ENCODE results near the gene COPG1. TPM values are rescaled to one million over a fixed set of nuclear protein-coding genes. Genes with fewer than 3 reads are reported as not detected.

COPG1 gene
- total RNA-seq, 4 donors from 2014 or later = 64.6 to 95.8 (median 74.0) TPM

DNA sequence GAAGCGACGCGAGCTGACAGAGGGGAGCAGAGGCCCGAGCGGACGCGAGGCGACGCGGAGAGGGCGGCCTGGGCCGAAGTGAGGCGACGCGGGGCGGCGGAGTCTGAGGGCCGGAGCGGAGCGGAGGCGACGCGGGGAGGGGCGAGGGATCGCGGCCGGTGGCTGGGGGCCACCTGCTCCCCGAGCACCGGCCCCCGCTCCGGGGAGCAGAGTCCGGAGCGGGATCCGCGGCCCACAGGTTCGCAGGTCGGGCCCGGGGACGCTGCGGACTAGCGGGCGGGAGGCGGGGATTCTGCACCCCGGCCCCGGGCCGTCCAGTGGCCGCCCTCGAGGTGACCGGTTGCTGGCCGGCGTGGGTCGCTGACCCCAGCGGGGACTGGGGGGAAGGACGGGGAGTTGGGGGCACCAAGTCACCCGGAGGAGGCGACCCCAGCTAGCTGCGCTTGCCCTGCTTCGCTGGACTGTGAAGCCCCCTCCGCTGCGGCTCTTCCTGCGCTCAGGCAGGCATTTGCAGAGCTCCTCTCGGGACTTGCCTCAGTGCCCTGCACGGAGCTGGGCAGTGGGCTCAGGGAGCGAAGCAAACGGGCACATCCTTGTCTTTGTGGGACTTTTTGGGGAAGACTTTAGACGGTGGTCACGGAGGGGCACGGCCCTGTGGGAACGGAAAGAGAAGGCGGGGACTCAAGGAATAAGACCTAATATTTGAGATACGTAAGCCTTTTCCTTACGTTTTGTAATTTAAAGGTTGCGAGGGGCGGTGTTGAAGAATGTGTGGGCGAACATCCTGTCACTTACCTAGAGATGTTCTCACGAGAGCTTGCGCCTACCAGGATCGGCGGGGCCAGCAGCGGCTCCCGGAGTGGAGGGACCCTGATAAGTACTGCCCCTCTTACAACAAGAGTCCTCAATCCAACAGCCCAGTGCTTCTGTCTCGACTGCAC, 29.8 kb downstream of the COPG1 start:
- no peaks in the 10 kb centered on the region for H3K27me3 ChIP-seq
- ATAC-seq = peak; percentile 48
- H3K27ac ChIP-seq = peak overlapping the region; percentile 76 to 97 (median 96)
- peaks cover 3 to 43% (median 15%) of the 10 kb centered on the region in 3 donors for H3K4me1 ChIP-seq
- TF ChIP-seq POLR2A (IDR thresholded peaks at IDR 0.05) = peak in 1 of 2 donors; percentile 69
- TF ChIP-seq, protein P1, sequence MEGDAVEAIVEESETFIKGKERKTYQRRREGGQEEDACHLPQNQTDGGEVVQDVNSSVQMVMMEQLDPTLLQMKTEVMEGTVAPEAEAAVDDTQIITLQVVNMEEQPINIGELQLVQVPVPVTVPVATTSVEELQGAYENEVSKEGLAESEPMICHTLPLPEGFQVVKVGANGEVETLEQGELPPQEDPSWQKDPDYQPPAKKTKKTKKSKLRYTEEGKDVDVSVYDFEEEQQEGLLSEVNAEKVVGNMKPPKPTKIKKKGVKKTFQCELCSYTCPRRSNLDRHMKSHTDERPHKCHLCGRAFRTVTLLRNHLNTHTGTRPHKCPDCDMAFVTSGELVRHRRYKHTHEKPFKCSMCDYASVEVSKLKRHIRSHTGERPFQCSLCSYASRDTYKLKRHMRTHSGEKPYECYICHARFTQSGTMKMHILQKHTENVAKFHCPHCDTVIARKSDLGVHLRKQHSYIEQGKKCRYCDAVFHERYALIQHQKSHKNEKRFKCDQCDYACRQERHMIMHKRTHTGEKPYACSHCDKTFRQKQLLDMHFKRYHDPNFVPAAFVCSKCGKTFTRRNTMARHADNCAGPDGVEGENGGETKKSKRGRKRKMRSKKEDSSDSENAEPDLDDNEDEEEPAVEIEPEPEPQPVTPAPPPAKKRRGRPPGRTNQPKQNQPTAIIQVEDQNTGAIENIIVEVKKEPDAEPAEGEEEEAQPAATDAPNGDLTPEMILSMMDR (IDR thresholded peaks at IDR 0.05) = peak in 1 of 4 experiments; percentile 11
- no peak for TF ChIP-seq POLR2AphosphoS5 (IDR thresholded peaks at IDR 0.05)
- TF ChIP-seq EP300 (IDR thresholded peaks at IDR 0.05) = no peak
- WGBS, 2 donors (ENCODE audit: low coverage in 1 of 2) = 1 to 2% methylated on average over 10 to 14 of the region's 82 CpGs
- H3K9me3 ChIP-seq = no peaks in the 10 kb centered on the region
- peak overlapping the region; percentile 75 to 87 for H3K4me3 ChIP-seq
- peaks cover 0 to 36% of the 10 kb centered on the region in 2 donors for H3K36me3 ChIP-seq

DNA sequence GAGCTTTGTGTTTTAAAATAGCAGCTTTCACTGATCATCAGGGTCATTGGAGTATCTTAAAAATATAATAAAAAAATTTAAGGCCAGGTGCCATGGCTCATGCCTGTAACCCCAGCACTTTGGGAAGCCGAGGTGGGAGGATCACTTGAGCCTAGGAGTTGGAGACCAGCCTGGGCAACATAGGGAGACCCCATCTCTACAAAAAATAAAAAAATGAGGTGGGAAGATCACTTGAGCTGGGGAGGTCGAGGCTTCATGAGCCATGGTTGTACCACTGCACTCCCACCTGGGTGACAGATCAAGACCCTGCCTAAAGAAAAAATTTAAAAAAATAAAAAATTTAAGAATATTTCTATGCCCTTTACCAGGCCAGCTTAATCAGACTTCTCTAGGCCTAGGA, 30.8 kb downstream of the COPG1 start:
- peaks cover 3 to 43% (median 15%) of the 10 kb centered on the region in 3 donors for H3K4me1 ChIP-seq
- no peaks in the 10 kb centered on the region for H3K27me3 ChIP-seq
- WGBS, 2 donors (ENCODE audit: low coverage in 1 of 2) = 60 to 83% methylated on average over 1 of the region's 2 CpGs
- peaks cover 0 to 27% of the 10 kb centered on the region in 2 donors for H3K36me3 ChIP-seq
- ATAC-seq = no peak
- TF ChIP-seq EP300 (IDR thresholded peaks at IDR 0.05) (no peak), POLR2A (IDR thresholded peaks at IDR 0.05) (no peak), POLR2AphosphoS5 (IDR thresholded peaks at IDR 0.05) (no peak)
- TF ChIP-seq, protein P1 (IDR thresholded peaks at IDR 0.05) = no peak
- peak overlapping the region in 1 of 2 donors; percentile 87 for H3K4me3 ChIP-seq
- H3K9me3 ChIP-seq = no peaks in the 10 kb centered on the region
- H3K27ac ChIP-seq = peak overlapping the region in 2 of 4 donors; percentile 97

DNA sequence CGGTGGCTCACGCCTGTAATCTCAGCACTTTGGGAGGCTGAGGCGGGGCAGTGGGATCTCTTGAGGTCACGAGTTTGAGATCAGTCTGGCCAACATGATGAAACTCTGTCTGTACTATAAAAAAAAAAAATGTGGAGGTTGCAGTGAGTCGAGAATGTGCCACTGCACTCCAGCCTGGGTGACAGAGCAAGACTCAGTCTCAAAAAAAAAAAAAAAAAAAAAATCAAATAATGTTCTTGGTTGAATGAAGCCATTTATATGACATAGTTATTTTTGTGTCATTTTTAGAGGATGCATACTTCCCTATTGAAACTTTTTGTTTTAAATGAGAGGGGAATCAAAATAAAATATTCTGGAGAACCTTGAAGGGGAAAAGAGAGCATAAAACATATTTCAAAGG, 32.3 kb downstream of the COPG1 start:
- Histone ChIP-seq H3K36me3 (peaks cover 0 to 13% of the 10 kb centered on the region in 2 donors), H3K4me3 (no peak overlapping the region), H3K27me3 (no peaks in the 10 kb centered on the region), H3K9me3 (no peaks in the 10 kb centered on the region), H3K4me1 (peaks cover 3 to 43% (median 15%) of the 10 kb centered on the region in 3 donors), H3K27ac (no peak overlapping the region)
- no peak for ATAC-seq
- WGBS, 2 donors (ENCODE audit: low coverage in 1 of 2) = 80% methylated on average over 4 of the region's 5 CpGs; no CpG with 5 or more reads in 1 of the 2 donors
- no peak for TF ChIP-seq EP300 (IDR thresholded peaks at IDR 0.05)
- TF ChIP-seq, protein P1 (IDR thresholded peaks at IDR 0.05) = no peak
- no peak for TF ChIP-seq POLR2AphosphoS5 (IDR thresholded peaks at IDR 0.05)
- TF ChIP-seq POLR2A (IDR thresholded peaks at IDR 0.05) = no peak

DNA sequence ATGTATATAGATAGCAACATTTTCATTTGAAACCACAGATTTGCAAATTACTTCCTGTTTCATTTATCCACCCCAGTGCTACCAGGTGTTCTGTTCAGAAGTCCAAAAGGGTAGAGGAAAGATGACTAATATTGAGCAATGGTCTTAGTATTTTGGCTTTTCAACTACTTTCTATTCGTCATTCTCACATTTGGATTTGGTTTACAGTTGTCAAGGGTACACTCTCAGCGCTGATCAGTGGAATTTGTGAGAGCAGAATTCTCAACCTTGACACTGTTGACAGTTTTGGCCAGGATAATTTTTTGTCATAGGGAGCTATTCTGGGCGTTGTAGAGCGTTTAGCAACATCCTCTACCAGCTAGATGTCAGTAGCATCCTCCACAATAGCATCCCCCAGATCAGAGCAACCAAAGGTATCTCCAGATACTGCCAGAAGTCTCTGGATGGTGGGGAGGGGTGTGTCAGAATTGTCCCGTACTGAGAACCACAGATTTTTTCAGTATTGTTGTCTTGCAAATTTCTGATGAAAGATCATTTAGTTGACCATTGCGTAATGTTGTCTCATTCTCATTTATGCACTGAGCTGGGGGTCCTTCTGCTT, 33.4 kb downstream of the COPG1 start:
- WGBS, 2 donors (ENCODE audit: low coverage in 1 of 2) = 66 to 75% methylated on average over 5 to 6 of the region's 6 CpGs
- no peak overlapping the region for H3K27ac ChIP-seq
- TF ChIP-seq, protein P1 (IDR thresholded peaks at IDR 0.05) = no peak
- TF ChIP-seq EP300 (IDR thresholded peaks at IDR 0.05) = no peak
- ATAC-seq = no peak
- no peaks in the 10 kb centered on the region for H3K27me3 ChIP-seq
- no peaks in the 10 kb centered on the region for H3K9me3 ChIP-seq
- H3K4me1 ChIP-seq = peaks cover 3 to 40% (median 15%) of the 10 kb centered on the region in 3 donors
- no peak overlapping the region for H3K4me3 ChIP-seq
- peaks cover 0 to 14% of the 10 kb centered on the region in 2 donors for H3K36me3 ChIP-seq
